ENCODE results near the gene PRKCA. TPM values are rescaled to one million over a fixed set of nuclear protein-coding genes. Genes with fewer than 3 reads are reported as not detected.

Gene PRKCA
- total RNA-seq, 1 donor from 2014 or later: 2.2 TPM

- TF ChIP-seq, protein P1, sequence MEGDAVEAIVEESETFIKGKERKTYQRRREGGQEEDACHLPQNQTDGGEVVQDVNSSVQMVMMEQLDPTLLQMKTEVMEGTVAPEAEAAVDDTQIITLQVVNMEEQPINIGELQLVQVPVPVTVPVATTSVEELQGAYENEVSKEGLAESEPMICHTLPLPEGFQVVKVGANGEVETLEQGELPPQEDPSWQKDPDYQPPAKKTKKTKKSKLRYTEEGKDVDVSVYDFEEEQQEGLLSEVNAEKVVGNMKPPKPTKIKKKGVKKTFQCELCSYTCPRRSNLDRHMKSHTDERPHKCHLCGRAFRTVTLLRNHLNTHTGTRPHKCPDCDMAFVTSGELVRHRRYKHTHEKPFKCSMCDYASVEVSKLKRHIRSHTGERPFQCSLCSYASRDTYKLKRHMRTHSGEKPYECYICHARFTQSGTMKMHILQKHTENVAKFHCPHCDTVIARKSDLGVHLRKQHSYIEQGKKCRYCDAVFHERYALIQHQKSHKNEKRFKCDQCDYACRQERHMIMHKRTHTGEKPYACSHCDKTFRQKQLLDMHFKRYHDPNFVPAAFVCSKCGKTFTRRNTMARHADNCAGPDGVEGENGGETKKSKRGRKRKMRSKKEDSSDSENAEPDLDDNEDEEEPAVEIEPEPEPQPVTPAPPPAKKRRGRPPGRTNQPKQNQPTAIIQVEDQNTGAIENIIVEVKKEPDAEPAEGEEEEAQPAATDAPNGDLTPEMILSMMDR (IDR thresholded peaks at IDR 0.05): no peak
- H3K4me1 Mint-ChIP-seq: no peaks in the 10 kb centered on the region
- no peaks in the 10 kb centered on the region for H3K36me3 Mint-ChIP-seq (ENCODE audit: low read depth)
- H3K4me3 Mint-ChIP-seq: no peak overlapping the region
- no peak overlapping the region for H3K27ac Mint-ChIP-seq
- ChIA-PET CTCF (no interaction called here), POLR2A (no interaction called here)
- H3K9me3 Mint-ChIP-seq: peaks cover 8% of the 10 kb centered on the region
- DNase-seq (no peak), ATAC-seq (ENCODE audit: low read depth) (no peak)
- no peaks in the 10 kb centered on the region for H3K27me3 Mint-ChIP-seq
- intact Hi-C loops (cut with micrococcal nuclease): no loop called here
Measured at GRCh38 chr17:66481271-66481670, 178.9 kb downstream of the PRKCA start.

GRCh38 chr17:66483906-66484305, 181.5 kb downstream of the PRKCA start:
- intact Hi-C loops (cut with micrococcal nuclease): no loop called here
- Mint-ChIP-seq H3K9me3 (peaks cover 7% of the 10 kb centered on the region), H3K4me1 (no peaks in the 10 kb centered on the region), H3K27me3 (peaks cover 2% of the 10 kb centered on the region), H3K27ac (no peak overlapping the region), H3K4me3 (no peak overlapping the region), H3K36me3 (ENCODE audit: low read depth) (no peaks in the 10 kb centered on the region)
- DNase-seq (no peak), ATAC-seq (ENCODE audit: low read depth) (no peak)
- ChIA-PET CTCF (no interaction called here), POLR2A (no interaction called here)
- TF ChIP-seq, protein P1 (IDR thresholded peaks at IDR 0.05): no peak

DNA sequence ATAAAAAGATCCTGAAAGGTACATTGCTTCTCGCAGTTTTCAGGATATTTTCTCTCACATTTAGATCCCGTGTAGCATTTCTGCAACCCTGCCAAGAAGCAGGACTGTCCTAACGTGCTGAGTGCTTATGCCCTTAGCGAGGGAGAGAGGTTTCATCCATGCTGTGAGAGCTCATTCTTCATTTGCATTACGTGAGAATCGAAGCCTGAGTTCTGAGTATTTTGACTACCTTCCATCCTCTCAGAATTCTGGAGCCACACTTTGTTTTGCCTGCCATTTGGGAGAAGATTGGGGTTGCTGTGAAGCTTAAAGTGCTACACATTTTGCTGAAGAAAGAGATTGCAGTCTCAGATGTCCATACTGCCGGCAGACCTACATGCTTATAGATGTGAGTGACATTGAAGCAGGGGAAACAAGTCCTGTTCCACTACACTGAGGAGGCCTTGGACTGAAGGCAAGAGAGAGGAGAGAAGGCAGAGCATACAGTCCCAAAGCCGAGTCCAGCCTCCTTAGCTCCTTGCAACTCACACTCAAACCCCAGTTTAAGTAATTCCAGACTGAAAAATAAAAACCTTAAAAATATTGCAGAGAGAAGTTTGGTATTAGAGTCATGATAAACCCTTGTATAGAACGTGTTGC, 183.0 kb downstream of the PRKCA start:
- Mint-ChIP-seq H3K9me3 (no peaks in the 10 kb centered on the region), H3K4me1 (no peaks in the 10 kb centered on the region), H3K27me3 (peaks cover 2% of the 10 kb centered on the region), H3K36me3 (ENCODE audit: low read depth) (no peaks in the 10 kb centered on the region), H3K4me3 (no peak overlapping the region), H3K27ac (no peak overlapping the region)
- intact Hi-C loops (cut with micrococcal nuclease): no loop called here
- ChIA-PET POLR2A (no interaction called here), CTCF (no interaction called here)
- DNase-seq (no peak), ATAC-seq (ENCODE audit: low read depth) (no peak)
- TF ChIP-seq, protein P1 (IDR thresholded peaks at IDR 0.05): no peak

- peaks cover 2% of the 10 kb centered on the region for H3K27me3 Mint-ChIP-seq
- ATAC-seq (ENCODE audit: low read depth) (no peak), DNase-seq (no peak)
- H3K4me1 Mint-ChIP-seq: no peaks in the 10 kb centered on the region
- intact Hi-C loops (cut with micrococcal nuclease): no loop called here
- TF ChIP-seq, protein P1 (IDR thresholded peaks at IDR 0.05): no peak
- POLR2A ChIA-PET: no interaction called here
- no peaks in the 10 kb centered on the region for H3K9me3 Mint-ChIP-seq
- H3K4me3 Mint-ChIP-seq: no peak overlapping the region
- H3K36me3 Mint-ChIP-seq (ENCODE audit: low read depth): no peaks in the 10 kb centered on the region
- no peak overlapping the region for H3K27ac Mint-ChIP-seq
- CTCF ChIA-PET: no interaction called here
Measured at GRCh38 chr17:66487121-66487520, 184.7 kb downstream of the PRKCA start.

GRCh38 chr17:66487981-66488468, 185.6 kb downstream of the PRKCA start:
- ChIA-PET CTCF (no interaction called here), POLR2A (no interaction called here)
- Mint-ChIP-seq H3K4me3 (no peak overlapping the region), H3K27ac (no peak overlapping the region), H3K4me1 (no peaks in the 10 kb centered on the region), H3K9me3 (no peaks in the 10 kb centered on the region), H3K36me3 (ENCODE audit: low read depth) (no peaks in the 10 kb centered on the region), H3K27me3 (peaks cover 2% of the 10 kb centered on the region)
- TF ChIP-seq, protein P1 (IDR thresholded peaks at IDR 0.05): no peak
- intact Hi-C loops (cut with micrococcal nuclease): no loop called here
- ATAC-seq (ENCODE audit: low read depth) (no peak), DNase-seq (no peak)
